Mesendoderm (in vitro differentiated cells): ENCODE results near the gene PITX3. TPM values are rescaled to one million over a fixed set of nuclear protein-coding genes. Genes with fewer than 3 reads are reported as not detected.

Experiments used
- DNase-seq: peaks from one replicate; pipeline ENCODE4 v3.0.0; 2013
- H2AK5ac ChIP-seq: 2 replicates; pipeline ENCODE4 v1.6.1; 2013; ENCODE audit warnings: low read length, inconsistent platforms
- H2BK120ac ChIP-seq: 2 replicates; pipeline ENCODE4 v1.6.1; 2013; ENCODE audit warnings: low read depth, mild to moderate bottlenecking, low read length, moderate library complexity, mixed read lengths
- H2BK15ac ChIP-seq: replicated peaks from 2 replicates; pipeline ENCODE4 v1.6.1; 2013; ENCODE audit warnings: low read depth, mild to moderate bottlenecking, moderate library complexity
- H2BK5ac ChIP-seq: 2 replicates; pipeline ENCODE4 v1.6.1; 2013; ENCODE audit warnings: low read length, inconsistent platforms
- H3K18ac ChIP-seq: 2 replicates; pipeline ENCODE4 v1.6.1; 2013; ENCODE audit warnings: mild to moderate bottlenecking, low read length, mixed read lengths
- H3K23ac ChIP-seq: one replicate; pipeline ENCODE4 v1.6.1; 2013; ENCODE audit warnings: low read length
- H3K27ac ChIP-seq: 2 replicates; pipeline ENCODE4 v1.5.1; 2013; ENCODE audit warnings: low read depth, mild to moderate bottlenecking, inconsistent platforms, low read length, moderate library complexity
- H3K27me3 ChIP-seq: 2 replicates; pipeline ENCODE4 v1.6.1; 2013; ENCODE audit warnings: low read length, control low read depth, mild to moderate bottlenecking, inconsistent platforms; ENCODE audit not compliant: insufficient read depth, poor library complexity
- H3K36me3 ChIP-seq: 2 replicates; pipeline ENCODE4 v1.6.1; 2013; ENCODE audit warnings: low read length, inconsistent platforms; ENCODE audit not compliant: control insufficient read depth, insufficient read depth
- H3K4ac ChIP-seq: one replicate; pipeline ENCODE4 v1.6.1; 2013; ENCODE audit warnings: low read depth, mild to moderate bottlenecking, low read length, moderate library complexity
- H3K4me1 ChIP-seq: 2 replicates; pipeline ENCODE4 v1.6.1; 2013; ENCODE audit warnings: low read depth, low read length, inconsistent platforms; ENCODE audit not compliant: control insufficient read depth
- H3K4me2 ChIP-seq: 2 replicates; pipeline ENCODE4 v1.6.1; 2013; ENCODE audit warnings: low read length
- H3K4me3 ChIP-seq: 2 replicates; pipeline ENCODE4 v1.5.1; 2013; ENCODE audit warnings: mild to moderate bottlenecking, low read length
- H3K56ac ChIP-seq: one replicate; pipeline ENCODE4 v1.6.1; 2013; ENCODE audit warnings: low read length
- H3K79me1 ChIP-seq: 2 replicates; pipeline ENCODE4 v1.6.1; 2013; ENCODE audit warnings: low read length, inconsistent platforms
- H3K79me2 ChIP-seq: 2 replicates; pipeline ENCODE4 v1.6.1; 2013; ENCODE audit warnings: mild to moderate bottlenecking, low read length; ENCODE audit not compliant: control insufficient read depth, insufficient read depth
- H3K9ac ChIP-seq: 2 replicates; pipeline ENCODE4 v1.6.1; 2013; ENCODE audit warnings: low read length, inconsistent platforms
- H4K5ac ChIP-seq: one replicate; pipeline ENCODE4 v1.6.1; 2013; ENCODE audit warnings: low read length
- H4K8ac ChIP-seq: one replicate; pipeline ENCODE4 v1.6.1; 2013; ENCODE audit warnings: low read depth, mild to moderate bottlenecking, control low read depth, low read length, moderate library complexity
- WGBS: extraction: QIAGEN DNeasy Blood & Tissue Kit; methylation state at CpG from one replicate; pipeline ENCODE4 v1.1.7; 2013; ENCODE audit warnings: low lambda C conversion rate, missing lambda C conversion rate; ENCODE audit not compliant: insufficient coverage; ENCODE audit errors: extremely low coverage; 5-methylcytosine and 5-hydroxymethylcytosine counted together
- polyA plus RNA-seq, 2 experiments: library from polyadenylated mRNA; stranded (reverse); fragments of 200-250 nt; gene quantifications; one replicate each; pipeline ENCODE4 v1.2.3, GENCODE V29; 2013

The PITX3 gene
- polyA plus RNA-seq (2013, experiment 1 of 2), result 0.11 TPM
- 0.13 TPM for polyA plus RNA-seq (2013, experiment 2 of 2)

GRCh38 chr10:102241444-102242117, at the start of gene PITX3:
TSS of gene PITX3 (minus strand) at chr10:102241512. CDS start at chr10:102232080, 9,432 bp downstream.
- Histone ChIP-seq H2BK15ac (no peak within 1 kb of the TSS), H4K8ac (no peak within 1 kb of the TSS), H2BK120ac (no peak within 1 kb of the TSS), H3K56ac (peak within 1 kb of the TSS; percentile 69), H3K4me3 (peak within 1 kb of the TSS; percentile 34), H3K79me2 (peaks cover 8% of the 10 kb centered on the region), H3K4me2 (peak within 1 kb of the TSS; percentile 96), H2AK5ac (no peak within 1 kb of the TSS), H3K4me1 (peaks cover 6% of the 10 kb centered on the region), H3K79me1 (peaks cover 4% of the 10 kb centered on the region), H3K9ac (peak within 1 kb of the TSS; percentile 60), H2BK5ac (no peak within 1 kb of the TSS), H3K23ac (no peak within 1 kb of the TSS), H3K18ac (no peak within 1 kb of the TSS), H3K4ac (no peak within 1 kb of the TSS), H3K27ac (no peak within 1 kb of the TSS), H3K27me3 (peaks cover 32% of the 10 kb centered on the region), H4K5ac (no peak within 1 kb of the TSS), H3K36me3 (no peaks in the 10 kb centered on the region)
- no CpG with 5 or more reads among the region's 57 CpGs for WGBS
- DNase-seq, result peak; percentile 96

- Histone ChIP-seq H2BK5ac (no peak overlapping the region), H3K27me3 (no peaks in the 10 kb centered on the region), H3K4me3 (no peak overlapping the region), H4K8ac (no peak overlapping the region), H4K5ac (no peak overlapping the region), H2AK5ac (no peak overlapping the region), H3K79me1 (peaks cover 3% of the 10 kb centered on the region), H3K4ac (no peak overlapping the region), H3K9ac (no peak overlapping the region), H3K27ac (no peak overlapping the region), H3K4me2 (no peak overlapping the region), H3K4me1 (no peaks in the 10 kb centered on the region), H3K23ac (no peak overlapping the region), H3K18ac (no peak overlapping the region), H2BK15ac (no peak overlapping the region), H3K56ac (no peak overlapping the region), H3K36me3 (no peaks in the 10 kb centered on the region), H2BK120ac (no peak overlapping the region), H3K79me2 (no peaks in the 10 kb centered on the region)
- DNase-seq, result no peak
- no CpG with 5 or more reads among the region's 3 CpGs for WGBS
Measured at GRCh38 chr10:102289840-102290239, 48.5 kb upstream of the PITX3 start.

GRCh38 chr10:102289356-102289755, 48.0 kb upstream of the PITX3 start:
- Histone ChIP-seq H4K5ac (no peak overlapping the region), H3K27me3 (no peaks in the 10 kb centered on the region), H3K36me3 (no peaks in the 10 kb centered on the region), H3K79me1 (peaks cover 3% of the 10 kb centered on the region), H4K8ac (no peak overlapping the region), H3K56ac (no peak overlapping the region), H2BK120ac (no peak overlapping the region), H3K4me3 (no peak overlapping the region), H3K9ac (no peak overlapping the region), H3K4me2 (no peak overlapping the region), H3K4me1 (no peaks in the 10 kb centered on the region), H3K18ac (no peak overlapping the region), H2BK15ac (no peak overlapping the region), H2AK5ac (no peak overlapping the region), H3K79me2 (no peaks in the 10 kb centered on the region), H3K4ac (no peak overlapping the region), H3K23ac (no peak overlapping the region), H2BK5ac (no peak overlapping the region), H3K27ac (no peak overlapping the region)
- DNase-seq, result no peak
- WGBS, result no CpG with 5 or more reads among the region's 2 CpGs

- Histone ChIP-seq H3K18ac (no peak overlapping the region), H3K27me3 (no peaks in the 10 kb centered on the region), H3K27ac (no peak overlapping the region), H4K5ac (no peak overlapping the region), H3K23ac (no peak overlapping the region), H2BK5ac (no peak overlapping the region), H3K56ac (no peak overlapping the region), H2BK15ac (no peak overlapping the region), H3K79me2 (no peaks in the 10 kb centered on the region), H2BK120ac (no peak overlapping the region), H4K8ac (no peak overlapping the region), H3K4me2 (no peak overlapping the region), H3K4ac (no peak overlapping the region), H3K4me1 (no peaks in the 10 kb centered on the region), H2AK5ac (no peak overlapping the region), H3K4me3 (no peak overlapping the region), H3K9ac (no peak overlapping the region), H3K36me3 (no peaks in the 10 kb centered on the region), H3K79me1 (peaks cover 3% of the 10 kb centered on the region)
- WGBS, result no CpG with 5 or more reads among the region's 4 CpGs
- no peak for DNase-seq
Measured at GRCh38 chr10:102287991-102288390, 46.7 kb upstream of the PITX3 start.

GRCh38 chr10:102287538-102287937, 46.2 kb upstream of the PITX3 start:
- Histone ChIP-seq H4K8ac (no peak overlapping the region), H2AK5ac (no peak overlapping the region), H3K27ac (no peak overlapping the region), H3K4me3 (no peak overlapping the region), H3K18ac (no peak overlapping the region), H2BK120ac (no peak overlapping the region), H3K4me1 (no peaks in the 10 kb centered on the region), H3K27me3 (no peaks in the 10 kb centered on the region), H2BK5ac (no peak overlapping the region), H3K36me3 (no peaks in the 10 kb centered on the region), H4K5ac (no peak overlapping the region), H3K79me1 (peaks cover 3% of the 10 kb centered on the region), H3K4me2 (no peak overlapping the region), H3K56ac (no peak overlapping the region), H3K79me2 (no peaks in the 10 kb centered on the region), H3K23ac (no peak overlapping the region), H3K9ac (no peak overlapping the region), H3K4ac (no peak overlapping the region), H2BK15ac (no peak overlapping the region)
- DNase-seq, result no peak

GRCh38 chr10:102286216-102286615, 44.9 kb upstream of the PITX3 start:
- Histone ChIP-seq H3K79me2 (no peaks in the 10 kb centered on the region), H2BK120ac (no peak overlapping the region)
- no CpG with 5 or more reads among the region's 2 CpGs for WGBS

More at GRCh38 chr10:102286216-102286615, 44.9 kb upstream of the PITX3 start:
- peaks cover 2% of the 10 kb centered on the region for H3K79me1 ChIP-seq
- no peak overlapping the region for H2AK5ac ChIP-seq
- H3K23ac ChIP-seq, result no peak overlapping the region
- H3K27ac ChIP-seq, result no peak overlapping the region
- no peak overlapping the region for H4K5ac ChIP-seq
- no peak overlapping the region for H3K18ac ChIP-seq
- DNase-seq, result no peak
- H3K36me3 ChIP-seq, result no peaks in the 10 kb centered on the region
- H2BK15ac ChIP-seq, result no peak overlapping the region
- H3K4me1 ChIP-seq, result no peaks in the 10 kb centered on the region
- no peak overlapping the region for H3K4me3 ChIP-seq
- H3K9ac ChIP-seq, result no peak overlapping the region
- H3K27me3 ChIP-seq, result no peaks in the 10 kb centered on the region
- H4K8ac ChIP-seq, result no peak overlapping the region
- no peak overlapping the region for H3K4ac ChIP-seq
- H2BK5ac ChIP-seq, result no peak overlapping the region
- no peak overlapping the region for H3K56ac ChIP-seq
- H3K4me2 ChIP-seq, result no peak overlapping the region
